Astrocyte (in vitro differentiated cells and primary cell): ENCODE measurements around the gene ZP2.

ENCODE experiments used
- EZH2 ChIP-seq: IDR thresholded peaks from 2 replicates; pipeline ENCODE4 v1.6.1; 2012; ENCODE audit warnings: mild to moderate bottlenecking, low read length, inconsistent platforms; ENCODE audit not compliant: insufficient read depth
- TF ChIP-seq, protein P1 (sequence below): IDR thresholded peaks from 2 replicates; pipeline ENCODE4 v1.5.1; 2011; ENCODE audit warnings: low read depth, mild to moderate bottlenecking, inconsistent platforms, low read length, moderate library complexity; ENCODE audit not compliant: insufficient read depth

DNA sequence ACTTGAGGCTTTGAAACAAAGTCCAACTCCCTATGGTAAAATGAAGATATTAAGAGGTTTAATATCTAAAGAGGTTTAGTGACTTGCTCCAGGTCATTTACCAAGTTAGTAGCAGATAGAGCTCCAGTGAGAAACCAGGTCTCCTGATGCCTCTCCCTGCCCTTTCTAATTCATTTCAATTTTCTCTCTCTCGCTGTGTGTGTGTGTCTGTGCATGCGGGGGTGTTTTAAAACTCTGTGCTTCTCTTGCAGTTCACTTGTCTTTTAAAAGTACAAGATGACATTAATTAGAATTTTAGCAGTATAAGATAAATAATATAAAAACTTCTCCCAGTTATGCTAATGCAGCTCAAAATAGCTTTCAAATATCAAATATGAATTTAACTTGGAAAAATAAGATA lies 8.2 kb upstream of the ZP2 start:
- TF ChIP-seq, protein P1, sequence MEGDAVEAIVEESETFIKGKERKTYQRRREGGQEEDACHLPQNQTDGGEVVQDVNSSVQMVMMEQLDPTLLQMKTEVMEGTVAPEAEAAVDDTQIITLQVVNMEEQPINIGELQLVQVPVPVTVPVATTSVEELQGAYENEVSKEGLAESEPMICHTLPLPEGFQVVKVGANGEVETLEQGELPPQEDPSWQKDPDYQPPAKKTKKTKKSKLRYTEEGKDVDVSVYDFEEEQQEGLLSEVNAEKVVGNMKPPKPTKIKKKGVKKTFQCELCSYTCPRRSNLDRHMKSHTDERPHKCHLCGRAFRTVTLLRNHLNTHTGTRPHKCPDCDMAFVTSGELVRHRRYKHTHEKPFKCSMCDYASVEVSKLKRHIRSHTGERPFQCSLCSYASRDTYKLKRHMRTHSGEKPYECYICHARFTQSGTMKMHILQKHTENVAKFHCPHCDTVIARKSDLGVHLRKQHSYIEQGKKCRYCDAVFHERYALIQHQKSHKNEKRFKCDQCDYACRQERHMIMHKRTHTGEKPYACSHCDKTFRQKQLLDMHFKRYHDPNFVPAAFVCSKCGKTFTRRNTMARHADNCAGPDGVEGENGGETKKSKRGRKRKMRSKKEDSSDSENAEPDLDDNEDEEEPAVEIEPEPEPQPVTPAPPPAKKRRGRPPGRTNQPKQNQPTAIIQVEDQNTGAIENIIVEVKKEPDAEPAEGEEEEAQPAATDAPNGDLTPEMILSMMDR: no peak
- TF ChIP-seq EZH2: no peak
